A549 (cell line): Measurements from ENCODE around the gene CCDC50. TPM values are rescaled to one million over a fixed set of nuclear protein-coding genes. Genes with fewer than 3 reads are reported as not detected.
A peak's percentile ranks its signal among the peaks of the same experiment; 100 is the strongest.

ENCODE experiments used
- ATAC-seq, 2 experiments: fragments of 200-7000 bp in 1 of 2; fragments of >200 bp in 1 of 2; cut with Nextera tagmentation in 1 of 2; cut with Tn5 transposase in 1 of 2; 3 replicates each; pipeline versions ENCODE4 v1.8.0 to v1.9.1; 2018 to 2020; ENCODE audit warnings: mild to moderate bottlenecking in 1 of 2, moderate library complexity in 1 of 2
- CTCF ChIA-PET: fragments of 300-600 bp; sonication (Branson Sonifier 250); formaldehyde crosslinking; extraction: SDS; loops from one replicate; lab custom pipeline; 2021; ENCODE audit warnings: antibody characterized with exemption, inconsistent platforms; lab: Yijun Ruan, JAX
- POLR2A ChIA-PET: fragments of 350-600 bp; formaldehyde crosslinking; extraction: SDS; loops from one replicate; lab custom pipeline; 2021; ENCODE audit warnings: antibody characterized with exemption, inconsistent platforms; lab: Yijun Ruan, JAX
- DNase-seq, 2 experiments: peaks; one replicate each; pipeline versions ENCODE4 v3.0.0 to v3.0.0-alpha.2; 2011 to 2016; ENCODE audit warnings: low read depth in 1 of 2, low spot score in 1 of 2
- FAIRE-seq: peaks from 2 replicates; lab custom pipeline; 2011; peaks lifted over from hg19 to GRCh38; lab: Jason Lieb, UNC
- H3K27ac ChIP-seq, 2 experiments: fragments of >200 bp; sonication (Bioruptor Twin); formaldehyde crosslinking; 3 replicates each; pipeline ENCODE4 v1.5.1; 2016 to 2017
- H3K4me1 ChIP-seq: fragments of >200 bp; sonication (Bioruptor Twin); formaldehyde crosslinking; 3 replicates; pipeline ENCODE4 v1.6.1; 2016
- H3K4me2 ChIP-seq: fragments of >200 bp; sonication (Bioruptor Twin); formaldehyde crosslinking; 3 replicates; pipeline ENCODE4 v1.6.1; 2016
- H3K4me3 ChIP-seq: fragments of >200 bp; sonication (Bioruptor Twin); formaldehyde crosslinking; 3 replicates; pipeline ENCODE4 v1.5.1; 2016
- H3K9me3 ChIP-seq: fragments of >200 bp; sonication (Bioruptor Twin); formaldehyde crosslinking; 3 replicates; pipeline ENCODE4 v1.6.1; 2016
- BHLHE40 ChIP-seq: IDR thresholded peaks from 2 replicates; pipeline ENCODE4 v1.6.1; 2012; ENCODE audit warnings: low read depth, low read length, inconsistent platforms
- CBX8 ChIP-seq: fragments of 200-600 bp; sonication (generic); IDR thresholded peaks from 2 replicates; pipeline ENCODE4 v1.6.1; 2016
- CEBPB ChIP-seq, 2 experiments: fragments of >200 bp in 1 of 2; sonication (Bioruptor Twin) in 1 of 2; formaldehyde crosslinking in 1 of 2; IDR thresholded peaks; 2 replicates each; pipeline ENCODE4 v1.6.1; 2012 to 2016
- CHD2 ChIP-seq: fragments of 150-350 bp; IDR thresholded peaks from 2 replicates; pipeline ENCODE4 v1.6.1; 2014; ENCODE audit warnings: low read length; ENCODE audit not compliant: partially characterized antibody
- CHD4 ChIP-seq: fragments of 200-600 bp; sonication (generic); IDR thresholded peaks from 2 replicates; pipeline ENCODE4 v1.6.1; 2016; ENCODE audit warnings: antibody characterized with exemption, mild to moderate bottlenecking, borderline replicate concordance
- EHMT2 ChIP-seq: fragments of 200-600 bp; sonication (generic); IDR thresholded peaks from 2 replicates; pipeline ENCODE4 v1.6.1; 2016; ENCODE audit warnings: antibody characterized with exemption, low read depth, mild to moderate bottlenecking, moderate library complexity
- FOSB ChIP-seq: fragments of 250-450 bp; sonication (Bioruptor Pico); IDR thresholded peaks from 2 replicates; pipeline ENCODE4 v1.5.0; 2020; ENCODE audit warnings: mild to moderate bottlenecking, moderate library complexity
- NFE2L2 ChIP-seq: fragments of 150-350 bp; conservative IDR thresholded peaks from 2 replicates; pipeline ENCODE4 v1.6.1; 2014; ENCODE audit warnings: low read length
- NR3C1 ChIP-seq: fragments of >200 bp; sonication (Bioruptor Twin); formaldehyde crosslinking; IDR thresholded peaks from 3 replicates; pipeline ENCODE4 v1.6.1; 2017
- PHF8 ChIP-seq: fragments of 200-600 bp; sonication (generic); IDR thresholded peaks from 2 replicates; pipeline ENCODE4 v1.6.1; 2016; ENCODE audit warnings: low read depth, mild to moderate bottlenecking, antibody characterized with exemption, moderate library complexity, borderline replicate concordance
- RCOR1 ChIP-seq: fragments of 150-350 bp; IDR thresholded peaks from 2 replicates; pipeline ENCODE4 v1.6.1; 2014; ENCODE audit warnings: antibody characterized with exemption, low read length, low read depth
- RFX5 ChIP-seq: fragments of 450-650 bp; IDR thresholded peaks from 2 replicates; pipeline ENCODE4 v1.7.1; 2014; ENCODE audit warnings: antibody characterized with exemption, mild to moderate bottlenecking, moderate library complexity
- RNF2 ChIP-seq: fragments of 200-600 bp; sonication (generic); IDR thresholded peaks from 2 replicates; pipeline ENCODE4 v1.6.1; 2016; ENCODE audit warnings: low read depth, mild to moderate bottlenecking, antibody characterized with exemption, moderate library complexity, borderline replicate concordance
- TFCP2L1 ChIP-seq: fragments of 250-450 bp; sonication (Bioruptor Pico); IDR thresholded peaks from 2 replicates; pipeline ENCODE4 v1.5.0; 2021; ENCODE audit warnings: mild to moderate bottlenecking
- ZC3H11A ChIP-seq: fragments of 450-650 bp; IDR thresholded peaks from 2 replicates; pipeline ENCODE4 v1.6.1; 2014; ENCODE audit warnings: antibody characterized with exemption, mild to moderate bottlenecking
- ZFP36 ChIP-seq: fragments of 450-650 bp; IDR thresholded peaks from 2 replicates; pipeline ENCODE4 v1.6.1; 2014; ENCODE audit warnings: borderline replicate concordance; ENCODE audit not compliant: partially characterized antibody
- ZNF302 ChIP-seq: fragments of 250-450 bp; sonication (Bioruptor Pico); IDR thresholded peaks from 2 replicates; pipeline ENCODE4 v1.9.0; 2021; ENCODE audit warnings: inconsistent platforms, mild to moderate bottlenecking, moderate library complexity
- ZSCAN20 ChIP-seq: fragments of 250-450 bp; sonication (Bioruptor Pico); IDR thresholded peaks from 2 replicates; pipeline ENCODE4 v1.8.0; 2022; ENCODE audit warnings: mild to moderate bottlenecking, moderate library complexity
- WGBS: methylation state at CpG from one replicate; pipeline ENCODE4 v1.1.6; 2017; ENCODE audit errors: missing lambda C conversion rate; 5-methylcytosine and 5-hydroxymethylcytosine counted together
- polyA plus RNA-seq, 4 experiments: library from polyadenylated mRNA; depleted of rRNA in 3 of 4; stranded (reverse); fragments of >200 nt; fragmentation: RNase III in 1 of 4; extraction: RNeasy Plus Mini Kit Qiagen cat#74134 plus additional on column Dnase treatment in 1 of 4; gene quantifications; 2 replicates in 3 of 4; 3 replicates in 1 of 4; pipeline ENCODE4 v1.2.3, GENCODE V29; 2011 to 2017
- TF ChIP-seq, protein P1 (sequence below): IDR thresholded peaks from 2 replicates; pipeline ENCODE4 v1.6.1; 2012; ENCODE audit warnings: low read depth, borderline replicate concordance
- TF ChIP-seq, protein P2 (sequence below): fragments of >200 bp; sonication (Bioruptor Twin); formaldehyde crosslinking; IDR thresholded peaks from 2 replicates; pipeline ENCODE4 v1.6.1; 2016
- TF ChIP-seq, protein P3 (sequence below): IDR thresholded peaks from 2 replicates; pipeline ENCODE4 v1.6.1; 2012
- TF ChIP-seq, protein P4 (sequence below): fragments of 150-350 bp; IDR thresholded peaks from 2 replicates; pipeline ENCODE4 v1.6.1; 2014; ENCODE audit warnings: low read depth, mild to moderate bottlenecking, low read length

CCDC50 gene
- polyA plus RNA-seq, 2 of the 4 experiments (the other 2 are of a cell fraction): 20.1 to 43.8 TPM

DNA sequence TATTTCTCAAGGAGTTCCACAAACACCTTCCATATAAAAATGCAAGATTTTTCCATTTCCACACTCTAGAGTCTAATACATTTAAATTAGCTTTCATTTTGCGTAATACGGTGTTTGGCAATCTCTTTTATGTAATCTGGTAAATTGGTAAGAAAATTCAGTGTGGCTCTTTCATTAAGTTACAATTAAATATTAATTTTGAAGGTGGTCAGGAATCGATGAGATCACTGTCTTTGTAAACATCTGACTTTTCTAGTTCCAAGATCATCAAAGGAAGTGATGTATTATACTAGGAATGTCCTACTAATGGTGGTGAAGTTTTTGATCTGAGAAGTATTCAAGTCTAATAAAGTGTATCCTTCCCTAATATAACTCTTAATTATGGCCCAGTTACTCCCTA lies 2.2 kb downstream of the CCDC50 start:
- WGBS: 57% methylated on average over 3 of the region's 3 CpGs
- Histone ChIP-seq H3K27ac (no peak overlapping the region; a peak in 2 of 6 replicates), H3K4me1 (peaks cover 30% of the 10 kb centered on the region)
- TF ChIP-seq, protein P1, sequence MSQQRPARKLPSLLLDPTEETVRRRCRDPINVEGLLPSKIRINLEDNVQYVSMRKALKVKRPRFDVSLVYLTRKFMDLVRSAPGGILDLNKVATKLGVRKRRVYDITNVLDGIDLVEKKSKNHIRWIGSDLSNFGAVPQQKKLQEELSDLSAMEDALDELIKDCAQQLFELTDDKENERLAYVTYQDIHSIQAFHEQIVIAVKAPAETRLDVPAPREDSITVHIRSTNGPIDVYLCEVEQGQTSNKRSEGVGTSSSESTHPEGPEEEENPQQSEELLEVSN: no peak
- TF ChIP-seq CEBPB (IDR thresholded peaks at IDR 0.05): 0 out of 4 replicates have a peak, but pooled peaks of 1 of the 2 experiments have one; percentile 17
- TF ChIP-seq, all 56 proteins: peak for 1
- Histone ChIP-seq H3K4me2 (peak overlapping the region; percentile 99), H3K9me3 (no peaks in the 10 kb centered on the region), H3K4me3 (peak overlapping the region; percentile 95; the same call in 2 of the 3 replicates)
- FAIRE-seq: no peak
- CTCF ChIA-PET: interaction anchor here (1.2 kb wide), 1 partner anchor 8 kb away, joined by 3 read pairs; no protein-coding TSS in a partner anchor
- no peak for ATAC-seq
- POLR2A ChIA-PET: no interaction called here
- no peak for DNase-seq

DNA sequence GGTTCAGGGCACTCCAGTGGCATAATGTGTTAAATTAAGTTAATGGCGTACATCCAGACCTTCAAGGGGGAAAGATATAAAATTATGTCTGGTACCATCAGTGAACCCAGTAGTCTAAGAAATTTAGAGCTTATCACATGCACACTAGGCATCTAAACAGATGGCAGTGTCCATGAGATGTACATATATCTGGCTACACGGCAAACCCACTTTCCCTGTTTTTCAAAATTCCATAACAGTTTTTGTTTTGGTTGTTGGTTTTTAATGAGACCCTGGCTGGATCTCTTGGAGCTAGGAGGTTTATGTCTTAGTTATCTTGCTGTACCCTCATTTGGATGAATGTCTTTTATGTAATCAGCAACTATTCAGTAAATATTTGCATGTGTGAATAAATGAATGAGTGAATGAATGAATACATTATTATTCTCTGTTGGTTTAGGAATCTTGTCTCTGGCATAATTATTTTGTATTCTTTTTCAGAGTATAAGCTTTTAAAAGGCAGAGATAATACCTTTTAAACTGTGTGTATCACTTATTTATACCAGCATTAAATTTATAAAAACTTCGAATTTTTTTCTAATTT lies 4.2 kb downstream of the CCDC50 start:
- Histone ChIP-seq H3K4me3 (no peak overlapping the region), H3K4me1 (peaks cover 46% of the 10 kb centered on the region), H3K4me2 (no peak overlapping the region), H3K9me3 (no peaks in the 10 kb centered on the region)
- WGBS: 92% methylated on average over 3 of the region's 3 CpGs
- no peak for DNase-seq
- TF ChIP-seq RFX5 (no peak), ZFP36 (no peak), CHD4 (no peak), TFCP2L1 (CRISPR knock-in tag) (no peak), PHF8 (no peak), NFE2L2 (no peak), ZC3H11A (no peak), EHMT2 (no peak), RCOR1 (no peak), RNF2 (no peak), BHLHE40 (no peak), ZSCAN20 (CRISPR knock-in tag) (no peak), FOSB (no peak), CHD2 (no peak), ZNF302 (no peak), NR3C1 (no peak), CBX8 (no peak)
- TF ChIP-seq, protein P2, sequence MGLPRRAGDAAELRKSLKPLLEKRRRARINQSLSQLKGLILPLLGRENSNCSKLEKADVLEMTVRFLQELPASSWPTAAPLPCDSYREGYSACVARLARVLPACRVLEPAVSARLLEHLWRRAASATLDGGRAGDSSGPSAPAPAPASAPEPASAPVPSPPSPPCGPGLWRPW: no peak
- TF ChIP-seq, protein P3, sequence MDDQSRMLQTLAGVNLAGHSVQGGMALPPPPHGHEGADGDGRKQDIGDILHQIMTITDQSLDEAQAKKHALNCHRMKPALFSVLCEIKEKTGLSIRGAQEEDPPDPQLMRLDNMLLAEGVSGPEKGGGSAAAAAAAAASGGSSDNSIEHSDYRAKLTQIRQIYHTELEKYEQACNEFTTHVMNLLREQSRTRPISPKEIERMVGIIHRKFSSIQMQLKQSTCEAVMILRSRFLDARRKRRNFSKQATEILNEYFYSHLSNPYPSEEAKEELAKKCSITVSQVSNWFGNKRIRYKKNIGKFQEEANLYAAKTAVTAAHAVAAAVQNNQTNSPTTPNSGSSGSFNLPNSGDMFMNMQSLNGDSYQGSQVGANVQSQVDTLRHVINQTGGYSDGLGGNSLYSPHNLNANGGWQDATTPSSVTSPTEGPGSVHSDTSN: no peak
- TF ChIP-seq, protein P4, sequence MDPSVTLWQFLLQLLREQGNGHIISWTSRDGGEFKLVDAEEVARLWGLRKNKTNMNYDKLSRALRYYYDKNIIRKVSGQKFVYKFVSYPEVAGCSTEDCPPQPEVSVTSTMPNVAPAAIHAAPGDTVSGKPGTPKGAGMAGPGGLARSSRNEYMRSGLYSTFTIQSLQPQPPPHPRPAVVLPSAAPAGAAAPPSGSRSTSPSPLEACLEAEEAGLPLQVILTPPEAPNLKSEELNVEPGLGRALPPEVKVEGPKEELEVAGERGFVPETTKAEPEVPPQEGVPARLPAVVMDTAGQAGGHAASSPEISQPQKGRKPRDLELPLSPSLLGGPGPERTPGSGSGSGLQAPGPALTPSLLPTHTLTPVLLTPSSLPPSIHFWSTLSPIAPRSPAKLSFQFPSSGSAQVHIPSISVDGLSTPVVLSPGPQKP: no peak
- TF ChIP-seq, all 56 proteins: peak for 0
- ChIA-PET CTCF (no interaction called here), POLR2A (no interaction called here)
- H3K27ac ChIP-seq: no peak overlapping the region
- FAIRE-seq (no peak), ATAC-seq (no peak)
